Smooth muscle cell (in vitro differentiated cells): ENCODE data around the gene IL6ST. TPM values are rescaled to one million over a fixed set of nuclear protein-coding genes. Genes with fewer than 3 reads are reported as not detected.

Source experiments
- DNase-seq: peaks from one replicate; lab custom pipeline; 2025; ENCODE audit not compliant: unreplicated experiment; lab: John Stamatoyannopoulos, UW
- H2AFZ ChIP-seq: fragments of 200-600 bp; sonication (generic); 2 replicates; pipeline ENCODE4 v1.6.0; 2016; ENCODE audit warnings: antibody characterized with exemption, low read depth, mild to moderate bottlenecking
- H3F3A ChIP-seq: fragments of 200-600 bp; sonication (generic); 2 replicates; pipeline ENCODE4 v1.6.0; 2017; ENCODE audit warnings: antibody characterized with exemption, low read depth
- H3K27ac ChIP-seq: fragments of 200-600 bp; sonication (generic); 2 replicates; pipeline ENCODE4 v1.5.1; 2016; ENCODE audit warnings: low read depth, mild to moderate bottlenecking
- H3K27me3 ChIP-seq: fragments of 200-600 bp; sonication (generic); 2 replicates; pipeline ENCODE4 v1.6.1; 2016; ENCODE audit warnings: low read depth, mild to moderate bottlenecking
- H3K36me3 ChIP-seq: fragments of 200-600 bp; sonication (generic); 2 replicates; pipeline ENCODE4 v1.5.1; 2016; ENCODE audit warnings: low read depth
- H3K4me1 ChIP-seq: fragments of 200-600 bp; sonication (generic); 2 replicates; pipeline ENCODE4 v1.5.1; 2016; ENCODE audit warnings: low read depth
- H3K4me2 ChIP-seq: fragments of 200-600 bp; sonication (generic); 2 replicates; pipeline ENCODE4 v1.6.0; 2016; ENCODE audit warnings: mild to moderate bottlenecking
- H3K4me3 ChIP-seq: fragments of 200-600 bp; sonication (generic); 2 replicates; pipeline ENCODE4 v1.5.1; 2016; ENCODE audit warnings: mild to moderate bottlenecking
- H3K79me2 ChIP-seq: fragments of 200-600 bp; sonication (generic); 2 replicates; pipeline ENCODE4 v1.6.0; 2016; ENCODE audit warnings: low read depth, mild to moderate bottlenecking
- H3K9ac ChIP-seq: fragments of 200-600 bp; sonication (generic); 2 replicates; pipeline ENCODE4 v1.6.0; 2016; ENCODE audit warnings: low read depth
- H3K9me3 ChIP-seq: fragments of 200-600 bp; sonication (generic); replicated peaks from 2 replicates; pipeline ENCODE4 v1.5.1; 2016; ENCODE audit warnings: low read depth
- H4K20me1 ChIP-seq: fragments of 200-600 bp; sonication (generic); 2 replicates; pipeline ENCODE4 v1.6.0; 2016; ENCODE audit warnings: low read depth
- WGBS: methylation state at CpG from one replicate; pipeline ENCODE4 v1.1.7; 2016; ENCODE audit warnings: low lambda C conversion rate; 5-methylcytosine and 5-hydroxymethylcytosine counted together
- polyA plus RNA-seq: library from polyadenylated mRNA; unstranded; fragments of >200 nt; fragmentation: Nextera tagmentation; extraction: Ambion mirVana; gene quantifications from 2 replicates; pipeline ENCODE4 v1.2.1, GENCODE V29; 2016
- total RNA-seq: library from RNA; depleted of rRNA; stranded (reverse); fragments of >200 nt; gene quantifications from 2 replicates; pipeline ENCODE4 v1.2.3, GENCODE V29; 2014
- TF ChIP-seq, protein P1 (sequence below): fragments of 200-600 bp; sonication (generic); IDR thresholded peaks from 2 replicates; pipeline ENCODE4 v1.5.1; 2017; ENCODE audit warnings: borderline replicate concordance, mild to moderate bottlenecking, antibody characterized with exemption; ENCODE audit not compliant: insufficient read depth, poor library complexity, severe bottlenecking

The IL6ST gene
- total and polyA plus RNA-seq, 2 experiments from 2014 or later = 555 to 1,401 TPM

DNA sequence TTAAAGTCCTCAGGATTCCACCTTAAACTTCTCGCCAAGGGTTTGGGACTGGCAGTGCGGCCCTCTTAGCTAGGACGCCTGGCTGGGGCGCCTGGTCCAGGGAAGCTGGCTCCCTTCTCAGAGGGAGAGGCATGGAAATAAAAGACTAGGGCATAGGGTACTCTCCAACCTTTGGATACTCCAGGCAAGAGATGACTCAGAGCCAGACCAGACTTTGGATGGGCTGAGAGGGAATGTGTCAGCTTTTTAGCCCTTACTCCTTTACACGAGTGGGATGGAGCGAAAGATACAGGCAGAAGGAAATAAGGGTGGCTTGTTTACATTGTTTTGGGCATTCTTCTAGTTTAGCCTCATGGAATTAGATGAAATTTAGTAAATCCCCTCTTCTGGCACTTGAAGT is 95.4 kb downstream of the IL6ST start:
- Histone ChIP-seq H3K9ac (no peak overlapping the region), H3K27ac (peak overlapping the region; percentile 80), H4K20me1 (no peaks in the 10 kb centered on the region), H3K27me3 (no peaks in the 10 kb centered on the region), H3K9me3 (no peaks in the 10 kb centered on the region), H3K4me3 (no peak overlapping the region), H3K4me1 (no peaks in the 10 kb centered on the region), H3F3A (peaks cover 19% of the 10 kb centered on the region), H3K4me2 (peak overlapping the region; percentile 20), H3K79me2 (no peaks in the 10 kb centered on the region), H2AFZ (no peak overlapping the region), H3K36me3 (no peaks in the 10 kb centered on the region)
- TF ChIP-seq, protein P1, sequence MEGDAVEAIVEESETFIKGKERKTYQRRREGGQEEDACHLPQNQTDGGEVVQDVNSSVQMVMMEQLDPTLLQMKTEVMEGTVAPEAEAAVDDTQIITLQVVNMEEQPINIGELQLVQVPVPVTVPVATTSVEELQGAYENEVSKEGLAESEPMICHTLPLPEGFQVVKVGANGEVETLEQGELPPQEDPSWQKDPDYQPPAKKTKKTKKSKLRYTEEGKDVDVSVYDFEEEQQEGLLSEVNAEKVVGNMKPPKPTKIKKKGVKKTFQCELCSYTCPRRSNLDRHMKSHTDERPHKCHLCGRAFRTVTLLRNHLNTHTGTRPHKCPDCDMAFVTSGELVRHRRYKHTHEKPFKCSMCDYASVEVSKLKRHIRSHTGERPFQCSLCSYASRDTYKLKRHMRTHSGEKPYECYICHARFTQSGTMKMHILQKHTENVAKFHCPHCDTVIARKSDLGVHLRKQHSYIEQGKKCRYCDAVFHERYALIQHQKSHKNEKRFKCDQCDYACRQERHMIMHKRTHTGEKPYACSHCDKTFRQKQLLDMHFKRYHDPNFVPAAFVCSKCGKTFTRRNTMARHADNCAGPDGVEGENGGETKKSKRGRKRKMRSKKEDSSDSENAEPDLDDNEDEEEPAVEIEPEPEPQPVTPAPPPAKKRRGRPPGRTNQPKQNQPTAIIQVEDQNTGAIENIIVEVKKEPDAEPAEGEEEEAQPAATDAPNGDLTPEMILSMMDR = no peak
- WGBS = 66% methylated on average over 6 of the region's 6 CpGs
- DNase-seq = no peak

DNA sequence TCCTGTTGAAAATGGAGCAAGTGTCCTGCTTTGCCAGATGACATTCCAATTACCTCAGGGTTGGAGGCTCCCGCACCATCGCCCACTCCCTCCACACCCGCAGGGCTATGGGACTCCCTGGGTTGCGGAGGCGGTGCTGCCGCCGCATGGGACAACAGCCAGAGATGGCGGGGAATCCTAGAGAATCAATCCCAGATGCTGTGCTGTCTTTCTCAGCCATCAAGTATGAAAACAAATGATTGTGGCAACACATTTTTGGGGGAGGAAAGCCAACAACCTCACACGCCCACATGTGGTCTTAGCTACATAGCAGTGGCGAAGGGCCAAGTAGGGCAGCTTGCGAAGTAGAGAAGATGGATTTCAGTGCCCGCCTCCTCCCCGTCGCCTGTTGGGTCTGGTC is 96.9 kb downstream of the IL6ST start:
- DNase-seq = peak; percentile 11
- Histone ChIP-seq H4K20me1 (no peaks in the 10 kb centered on the region), H3K9me3 (no peaks in the 10 kb centered on the region), H3K27me3 (no peaks in the 10 kb centered on the region), H3K36me3 (no peaks in the 10 kb centered on the region), H3K4me3 (no peak overlapping the region), H3K4me1 (no peaks in the 10 kb centered on the region), H3F3A (peaks cover 19% of the 10 kb centered on the region), H3K27ac (peak overlapping the region; percentile 71), H2AFZ (no peak overlapping the region), H3K4me2 (peak overlapping the region; percentile 51), H3K79me2 (no peaks in the 10 kb centered on the region), H3K9ac (no peak overlapping the region)
- 14% methylated on average over 14 of the region's 14 CpGs for WGBS
- TF ChIP-seq, protein P1 = no peak

DNA sequence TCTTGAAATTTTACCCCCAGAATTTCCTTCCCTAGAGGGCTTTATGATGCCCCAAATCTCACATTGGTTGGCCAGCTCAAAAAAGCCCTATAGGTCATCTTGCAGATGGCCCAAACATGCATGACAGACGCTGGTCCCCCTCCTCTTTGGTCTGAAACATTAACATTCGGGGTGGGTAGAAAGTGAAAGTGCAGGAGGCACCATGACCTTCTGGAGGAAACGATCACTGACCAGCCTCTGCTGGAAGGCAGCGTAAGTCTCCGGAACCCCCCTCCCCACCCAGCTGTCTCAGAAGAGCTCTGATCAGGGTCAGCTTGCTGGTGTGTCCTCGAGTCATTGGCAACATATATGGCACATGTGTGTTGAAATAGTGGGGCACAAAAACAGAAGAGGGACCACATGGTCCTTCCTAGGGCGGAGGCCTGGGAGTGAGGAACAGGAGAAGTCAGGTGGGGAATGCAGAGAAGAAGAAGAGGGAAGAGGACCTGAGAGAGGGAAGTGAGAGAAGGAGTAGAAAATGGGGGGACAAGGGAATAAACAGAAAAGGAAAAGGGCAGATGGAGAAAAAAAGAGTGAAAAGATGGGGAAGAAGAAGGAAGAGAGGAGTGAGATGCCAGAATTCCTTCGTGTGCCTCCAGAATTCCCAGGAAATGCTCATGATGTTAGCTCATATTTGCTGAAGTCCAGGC is 97.4 kb downstream of the IL6ST start:
- Histone ChIP-seq H3K27ac (peak overlapping the region; percentile 71), H3K4me3 (no peak overlapping the region), H3K36me3 (no peaks in the 10 kb centered on the region), H3K9me3 (no peaks in the 10 kb centered on the region), H3K4me1 (no peaks in the 10 kb centered on the region), H3K27me3 (no peaks in the 10 kb centered on the region), H3K9ac (peak overlapping the region; percentile 31), H3F3A (peaks cover 19% of the 10 kb centered on the region), H4K20me1 (no peaks in the 10 kb centered on the region), H2AFZ (no peak overlapping the region), H3K79me2 (no peaks in the 10 kb centered on the region), H3K4me2 (peak overlapping the region; percentile 51)
- TF ChIP-seq, protein P1 = no peak
- DNase-seq = no peak
- WGBS = 87% methylated on average over 8 of the region's 8 CpGs

DNA sequence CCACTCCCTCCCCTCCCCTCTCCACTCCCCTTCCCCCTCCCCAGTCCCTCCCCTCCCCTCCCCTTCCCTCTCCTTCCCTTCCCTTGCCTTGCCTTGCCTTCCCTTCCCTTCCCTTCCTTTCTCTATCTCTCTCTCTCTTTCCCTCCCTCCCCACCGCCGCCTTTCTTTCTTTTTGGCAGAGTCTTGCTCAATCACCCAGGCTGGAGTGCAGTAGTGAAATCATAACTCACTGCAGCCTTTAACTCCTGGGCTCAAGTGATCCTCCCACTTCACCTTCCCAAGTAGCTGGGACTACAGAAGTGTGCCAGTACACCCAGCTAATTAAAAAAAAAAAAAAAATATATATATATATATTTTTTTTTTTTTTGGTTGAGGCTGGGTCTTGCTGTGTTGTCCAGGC is 98.1 kb downstream of the IL6ST start:
- WGBS = no CpG with 5 or more reads among the region's 2 CpGs
- H3K4me1 ChIP-seq = no peaks in the 10 kb centered on the region
- peaks cover 19% of the 10 kb centered on the region for H3F3A ChIP-seq
- H3K36me3 ChIP-seq = no peaks in the 10 kb centered on the region
- H3K4me3 ChIP-seq = no peak overlapping the region
- H3K27ac ChIP-seq = no peak overlapping the region
- H3K9me3 ChIP-seq = no peaks in the 10 kb centered on the region
- TF ChIP-seq, protein P1 = no peak
- no peak for DNase-seq
- no peak overlapping the region for H2AFZ ChIP-seq
- no peak overlapping the region for H3K9ac ChIP-seq
- no peaks in the 10 kb centered on the region for H4K20me1 ChIP-seq
- no peaks in the 10 kb centered on the region for H3K79me2 ChIP-seq
- no peaks in the 10 kb centered on the region for H3K27me3 ChIP-seq
- no peak overlapping the region for H3K4me2 ChIP-seq
